Left renal cortex interstitium (tissue), 4 donors: ENCODE results near the gene RELT. TPM values are rescaled to one million over a fixed set of nuclear protein-coding genes. Genes with fewer than 3 reads are reported as not detected.
A peak's percentile ranks its signal among the peaks of the same experiment; 100 is the strongest.

Experiments used
- DNase-seq, 4 donors: peaks; one replicate each; pipeline ENCODE4 v3.0.0-alpha.2; 2013; ENCODE audit warnings: low read depth in 4 of 4, low spot score in 2 of 4, missing footprints in 1 of 4
- polyA plus RNA-seq, 4 donors: library from polyadenylated mRNA; unstranded; fragments of 120-200 nt; gene quantifications; one replicate each; pipeline ENCODE4 v1.2.1, GENCODE V29; 2013; ENCODE audit not compliant: insufficient read length in 4 of 4

The RELT gene
- polyA plus RNA-seq, result 1 to 10 TPM; 2.2 to 4.9 (median 4.3) TPM

- peak in 3 of 4 donors; percentile 74 to 80 (median 78) for DNase-seq
Observed at GRCh38 chr11:73376160-73376802, at the start of gene RELT. Gene RELT (plus strand): TSS chr11:73376399. CDS start chr11:73389137, 12,738 bp downstream.

- DNase-seq, result no peak
Observed at GRCh38 chr11:73326929-73327811, 49.0 kb upstream of the RELT start.

- DNase-seq, result no peak
Observed at GRCh38 chr11:73327812-73328364, 48.3 kb upstream of the RELT start.

- DNase-seq, result no peak
Observed at GRCh38 chr11:73330569-73331093, 45.6 kb upstream of the RELT start.

GRCh38 chr11:73331138-73331916 is 44.9 kb upstream of the RELT start:
- peak in 1 of 4 donors; percentile 71 for DNase-seq

- DNase-seq, result no peak
Observed at GRCh38 chr11:73333173-73333572, 43.0 kb upstream of the RELT start.

- no peak for DNase-seq
Observed at GRCh38 chr11:73333640-73334383, 42.4 kb upstream of the RELT start.

- DNase-seq, result no peak
Observed at GRCh38 chr11:73334384-73335203, 41.6 kb upstream of the RELT start.

GRCh38 chr11:73335204-73335923 is 40.8 kb upstream of the RELT start:
- peak in 3 of 4 donors; percentile 72 to 88 (median 79) for DNase-seq

GRCh38 chr11:73337846-73338245 is 38.4 kb upstream of the RELT start:
- no peak for DNase-seq

GRCh38 chr11:73338279-73338678 is 37.9 kb upstream of the RELT start:
- DNase-seq, result no peak

GRCh38 chr11:73340164-73340563 is 36.0 kb upstream of the RELT start:
- no peak for DNase-seq

- no peak for DNase-seq
Observed at GRCh38 chr11:73342633-73343032, 33.6 kb upstream of the RELT start.

GRCh38 chr11:73343076-73343873 is 32.9 kb upstream of the RELT start:
- DNase-seq, result no peak

- DNase-seq, result no peak
Observed at GRCh38 chr11:73344191-73344607, 32.0 kb upstream of the RELT start.

GRCh38 chr11:73345481-73346160 is 30.6 kb upstream of the RELT start:
- no peak for DNase-seq
